AG08396 (cell line): Measurements from ENCODE around the gene SLC24A4.

ENCODE experiments used
- DNase-seq: peaks from one replicate; pipeline ENCODE4 v3.0.0; 2012; ENCODE audit warnings: low spot score, mixed read lengths

Gene SLC24A4

GRCh38 chr14:92501891-92502351 lies 179.0 kb downstream of the SLC24A4 start:
- DNase-seq = peak; percentile 36

- no peak for DNase-seq
Measured at GRCh38 chr14:92502541-92503286, 179.7 kb downstream of the SLC24A4 start.

GRCh38 chr14:92503756-92504491 lies 181.0 kb downstream of the SLC24A4 start:
- DNase-seq = peak; percentile 57

- DNase-seq = no peak
Measured at GRCh38 chr14:92505826-92506225, 182.9 kb downstream of the SLC24A4 start.

GRCh38 chr14:92506231-92506630 lies 183.3 kb downstream of the SLC24A4 start:
- no peak for DNase-seq

GRCh38 chr14:92507174-92507768 lies 184.3 kb downstream of the SLC24A4 start:
- DNase-seq = no peak

- no peak for DNase-seq
Measured at GRCh38 chr14:92510972-92511371, 188.0 kb downstream of the SLC24A4 start.

GRCh38 chr14:92511453-92512238 lies 188.7 kb downstream of the SLC24A4 start:
- DNase-seq = peak; percentile 89

- no peak for DNase-seq
Measured at GRCh38 chr14:92512807-92513203, 189.8 kb downstream of the SLC24A4 start.

- DNase-seq = peak; percentile 80
Measured at GRCh38 chr14:92513204-92513965, 190.4 kb downstream of the SLC24A4 start, which contains the start of gene RIN3. Gene RIN3 (plus strand): TSS chr14:92513781. CDS start chr14:92513933, 152 bp downstream.

- peak; percentile 55 for DNase-seq
Measured at GRCh38 chr14:92513966-92514843, 191.2 kb downstream of the SLC24A4 start.

GRCh38 chr14:92514844-92515514 lies 192.0 kb downstream of the SLC24A4 start:
- DNase-seq = no peak

GRCh38 chr14:92515546-92516343 lies 192.8 kb downstream of the SLC24A4 start:
- no peak for DNase-seq

- DNase-seq = no peak
Measured at GRCh38 chr14:92516344-92516965, 193.5 kb downstream of the SLC24A4 start.

- DNase-seq = no peak
Measured at GRCh38 chr14:92516966-92517506, 194.1 kb downstream of the SLC24A4 start.

GRCh38 chr14:92517761-92518160 lies 194.8 kb downstream of the SLC24A4 start:
- DNase-seq = no peak

- DNase-seq = no peak
Measured at GRCh38 chr14:92519246-92520101, 196.5 kb downstream of the SLC24A4 start.
